NCI-H69 (cell line): Measurements from ENCODE around the gene SLC38A9.

Experiments
- DNase-seq: peaks from one replicate; lab custom pipeline; 2025; lab: John Stamatoyannopoulos, UW

Gene SLC38A9

GRCh38 chr5:55650386-55650785 lies 61.7 kb downstream of the SLC38A9 start:
- no peak for DNase-seq

- no peak for DNase-seq
Observed at GRCh38 chr5:55649963-55650362, 62.2 kb downstream of the SLC38A9 start.

- no peak for DNase-seq
Observed at GRCh38 chr5:55645304-55645703, 66.8 kb downstream of the SLC38A9 start.

- peak; percentile 26 for DNase-seq
Observed at GRCh38 chr5:55638455-55638854, 73.7 kb downstream of the SLC38A9 start.

- no peak for DNase-seq
Observed at GRCh38 chr5:55638051-55638450, 74.1 kb downstream of the SLC38A9 start.

GRCh38 chr5:55636683-55637082 lies 75.4 kb downstream of the SLC38A9 start:
- DNase-seq, result peak; percentile 29

- DNase-seq, result peak; percentile 86
Observed at GRCh38 chr5:55636177-55636576, 75.9 kb downstream of the SLC38A9 start.

- DNase-seq, result no peak
Observed at GRCh38 chr5:55634866-55635265, 77.3 kb downstream of the SLC38A9 start.

- peak; percentile 40 for DNase-seq
Observed at GRCh38 chr5:55634209-55634805, 77.8 kb downstream of the SLC38A9 start.

- peak; percentile 74 for DNase-seq
Observed at GRCh38 chr5:55633574-55634208, 78.4 kb downstream of the SLC38A9 start.

GRCh38 chr5:55629815-55630214 lies 82.3 kb downstream of the SLC38A9 start:
- DNase-seq, result peak; percentile 33

- DNase-seq, result no peak
Observed at GRCh38 chr5:55626790-55627189, 85.3 kb downstream of the SLC38A9 start.

GRCh38 chr5:55625913-55626312 lies 86.2 kb downstream of the SLC38A9 start:
- no peak for DNase-seq

- peak; percentile 15 for DNase-seq
Observed at GRCh38 chr5:55625589-55625909, 86.6 kb downstream of the SLC38A9 start.

GRCh38 chr5:55624841-55625588 lies 87.1 kb downstream of the SLC38A9 start:
- no peak for DNase-seq

GRCh38 chr5:55623789-55624188 lies 88.3 kb downstream of the SLC38A9 start:
- no peak for DNase-seq

GRCh38 chr5:55622460-55622859 lies 89.7 kb downstream of the SLC38A9 start:
- DNase-seq, result no peak

GRCh38 chr5:55621229-55621628 lies 90.9 kb downstream of the SLC38A9 start:
- DNase-seq, result no peak

GRCh38 chr5:55620766-55621160 lies 91.4 kb downstream of the SLC38A9 start:
- no peak for DNase-seq

- no peak for DNase-seq
Observed at GRCh38 chr5:55620009-55620765, 91.9 kb downstream of the SLC38A9 start.

GRCh38 chr5:55618318-55618717 lies 93.8 kb downstream of the SLC38A9 start:
- no peak for DNase-seq

GRCh38 chr5:55613112-55613868 lies 98.8 kb downstream of the SLC38A9 start:
- DNase-seq, result no peak
